Adrenal gland (tissue), 5 donors: Measurements from ENCODE around the gene JAM2.

Source experiments
- POLR2A ChIP-seq, 2 donors: fragments of 450-650 bp; IDR thresholded peaks; one replicate each; pipeline ENCODE4 v1.6.1; 2017; ENCODE audit warnings: antibody characterized with exemption in 2 of 2, mild to moderate bottlenecking in 2 of 2, moderate library complexity in 1 of 2
- TF ChIP-seq, protein P1 (sequence below), 6 experiments: fragments of 450-650 bp in 4 of 6; fragments of 200-600 bp in 2 of 6; sonication (generic) in 1 of 6; IDR thresholded peaks; 1 replicate in 5 of 6; 2 replicates in 1 of 6; pipeline versions ENCODE4 v1.5.1 to v1.8.0; 2016 to 2021; ENCODE audit warnings: antibody characterized with exemption in 6 of 6, mild to moderate bottlenecking in 2 of 6, moderate library complexity in 1 of 6
- donor health status: DM: no; HTN: no; CAD: no.

GRCh38 chr21:25640202-25640942 lies 1.3 kb downstream of the JAM2 start:
- TF ChIP-seq, protein P1, sequence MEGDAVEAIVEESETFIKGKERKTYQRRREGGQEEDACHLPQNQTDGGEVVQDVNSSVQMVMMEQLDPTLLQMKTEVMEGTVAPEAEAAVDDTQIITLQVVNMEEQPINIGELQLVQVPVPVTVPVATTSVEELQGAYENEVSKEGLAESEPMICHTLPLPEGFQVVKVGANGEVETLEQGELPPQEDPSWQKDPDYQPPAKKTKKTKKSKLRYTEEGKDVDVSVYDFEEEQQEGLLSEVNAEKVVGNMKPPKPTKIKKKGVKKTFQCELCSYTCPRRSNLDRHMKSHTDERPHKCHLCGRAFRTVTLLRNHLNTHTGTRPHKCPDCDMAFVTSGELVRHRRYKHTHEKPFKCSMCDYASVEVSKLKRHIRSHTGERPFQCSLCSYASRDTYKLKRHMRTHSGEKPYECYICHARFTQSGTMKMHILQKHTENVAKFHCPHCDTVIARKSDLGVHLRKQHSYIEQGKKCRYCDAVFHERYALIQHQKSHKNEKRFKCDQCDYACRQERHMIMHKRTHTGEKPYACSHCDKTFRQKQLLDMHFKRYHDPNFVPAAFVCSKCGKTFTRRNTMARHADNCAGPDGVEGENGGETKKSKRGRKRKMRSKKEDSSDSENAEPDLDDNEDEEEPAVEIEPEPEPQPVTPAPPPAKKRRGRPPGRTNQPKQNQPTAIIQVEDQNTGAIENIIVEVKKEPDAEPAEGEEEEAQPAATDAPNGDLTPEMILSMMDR (IDR thresholded peaks at IDR 0.05), result no peak
- TF ChIP-seq POLR2A (IDR thresholded peaks at IDR 0.05), result peak in 1 of 2 donors; percentile 24
